DMS53 (cell line): ENCODE results near the gene SPATA2.
"Not testable (repeated sequence)": the region's sequence is repeated elsewhere in the genome, so short reads cannot be mapped to it uniquely, and the experiment has no call there.

ENCODE experiments used
- DNase-seq: peaks from one replicate; lab custom pipeline; 2025; lab: John Stamatoyannopoulos, UW

Gene SPATA2

DNA sequence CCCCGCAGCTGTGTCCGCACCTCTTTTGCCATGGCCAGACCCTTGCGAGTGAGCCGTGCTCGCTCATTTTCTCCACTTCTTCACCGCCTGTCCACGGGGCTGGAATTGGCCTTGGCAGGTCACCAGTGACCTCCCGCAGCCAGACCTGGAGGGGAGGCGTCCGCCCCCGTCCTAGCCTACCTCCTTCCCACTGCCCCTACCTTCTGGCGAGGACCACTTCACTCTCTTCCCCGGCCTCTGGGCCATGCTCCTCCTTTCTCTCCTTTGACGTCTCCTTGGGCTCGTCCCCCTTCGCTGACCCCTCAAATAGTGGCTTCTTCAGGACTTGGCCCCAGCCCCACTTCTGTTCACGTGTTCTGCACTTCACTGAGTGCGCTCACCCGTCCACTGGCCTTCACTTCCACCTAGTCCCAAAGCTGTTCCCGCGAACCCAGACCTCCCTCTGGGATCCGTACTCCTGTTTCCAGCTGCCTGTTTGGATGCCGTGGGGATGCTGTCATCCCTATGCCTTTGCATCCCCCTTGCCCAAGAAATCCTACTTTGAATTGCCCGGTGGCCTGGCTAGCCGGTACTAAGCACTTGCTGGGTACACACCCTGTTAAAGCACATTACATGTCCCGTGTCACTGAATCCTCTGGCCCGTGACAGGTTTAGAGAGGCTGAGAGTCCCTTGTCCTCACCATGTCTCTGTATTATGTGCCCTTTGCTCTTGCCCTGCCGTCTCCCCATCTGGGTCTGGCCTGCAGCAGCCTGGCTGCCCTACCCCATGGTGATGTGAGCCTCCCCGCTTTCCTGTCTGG lies 33.0 kb downstream of the SPATA2 start:
- no peak for DNase-seq

GRCh38 chr20:49880724-49881445 lies 34.4 kb downstream of the SPATA2 start:
- DNase-seq = no peak

DNA sequence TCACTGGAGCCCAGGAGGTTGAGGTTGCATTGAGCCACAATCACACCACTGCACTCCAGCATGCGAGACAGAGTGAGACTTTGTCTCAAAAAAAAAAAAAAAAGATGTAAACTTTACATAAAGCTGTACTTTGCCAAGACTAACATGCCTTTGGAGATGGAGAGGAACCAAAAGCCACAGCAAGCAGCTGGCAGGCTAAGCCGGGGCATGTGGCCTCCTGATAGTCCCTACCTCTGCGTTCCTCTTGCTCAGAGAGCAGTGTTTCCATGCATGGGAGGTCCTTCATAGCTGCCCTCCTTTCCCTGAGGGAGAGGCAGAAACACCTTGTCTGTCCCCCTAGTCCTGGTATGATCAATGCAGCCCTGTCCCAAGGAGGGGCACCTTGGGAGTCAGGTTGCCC lies 35.2 kb downstream of the SPATA2 start:
- no peak for DNase-seq

- no peak for DNase-seq
These were observed 36.4 kb downstream of the SPATA2 start for GRCh38 chr20:49878977-49879376.

DNA sequence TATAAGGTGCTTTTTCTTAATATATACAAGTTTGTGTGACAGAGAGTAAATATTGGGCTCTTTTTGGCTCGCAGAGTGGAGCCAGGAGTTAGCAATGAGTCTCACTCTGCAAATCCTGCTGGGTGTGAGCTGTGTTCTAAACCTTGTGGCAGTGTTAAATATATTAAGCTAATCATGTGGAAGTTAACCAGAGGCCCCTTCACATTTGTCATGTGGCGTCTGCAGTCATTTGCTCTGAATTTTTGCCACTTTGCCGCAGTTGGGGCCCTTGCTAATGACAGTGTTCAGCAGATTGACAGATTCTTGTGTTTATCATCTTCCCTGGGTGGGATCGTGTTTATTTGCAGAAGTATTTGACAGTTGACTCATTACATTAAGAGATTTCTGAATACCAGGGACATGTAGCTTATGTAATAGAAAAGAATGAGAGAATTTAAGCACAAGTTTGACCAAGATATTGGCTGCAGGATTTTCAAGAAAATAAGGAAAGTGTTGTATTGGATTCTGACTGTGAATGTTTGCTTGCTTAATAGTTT lies 37.9 kb downstream of the SPATA2 start:
- DNase-seq = no peak

DNA sequence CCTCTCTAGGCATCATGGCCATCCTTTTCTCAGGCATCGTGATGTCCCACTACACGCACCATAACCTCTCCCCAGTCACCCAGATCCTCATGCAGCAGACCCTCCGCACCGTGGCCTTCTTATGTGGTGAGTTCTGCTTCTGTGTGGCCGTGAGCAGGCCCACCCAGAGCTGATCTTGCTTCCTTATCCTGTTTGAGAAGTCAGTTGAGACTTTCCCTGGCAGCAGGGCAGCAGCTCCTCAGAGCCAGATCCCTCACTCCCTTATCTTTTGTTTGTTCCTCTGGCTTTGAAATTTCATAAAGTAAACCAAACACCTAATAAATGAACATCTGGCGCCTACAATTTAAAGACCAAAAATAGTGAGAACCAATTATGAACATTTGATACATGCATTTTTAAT lies 40.6 kb downstream of the SPATA2 start:
- no peak for DNase-seq

DNA sequence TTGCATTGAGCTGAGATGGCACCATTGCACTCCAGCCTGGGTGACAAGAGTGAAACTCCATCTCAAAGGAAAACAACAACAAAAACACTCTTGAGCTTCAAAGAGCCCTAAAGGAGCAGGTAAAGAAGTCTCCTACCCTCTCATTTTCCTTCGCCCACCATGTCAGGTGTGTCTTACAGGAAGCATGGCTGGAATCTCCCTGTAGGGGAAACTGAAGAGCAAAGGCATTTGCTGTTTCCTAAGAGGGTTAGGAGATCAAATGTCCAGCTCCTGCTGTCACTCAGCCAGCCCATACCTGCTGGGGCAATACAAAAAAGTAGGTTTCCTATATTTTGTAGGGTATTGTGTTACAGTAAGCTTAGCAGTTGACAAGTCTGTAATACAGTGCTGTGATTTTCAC lies 43.3 kb downstream of the SPATA2 start:
- no peak for DNase-seq

- DNase-seq = no peak
These were observed 43.9 kb downstream of the SPATA2 start for GRCh38 chr20:49871391-49871948.

DNA sequence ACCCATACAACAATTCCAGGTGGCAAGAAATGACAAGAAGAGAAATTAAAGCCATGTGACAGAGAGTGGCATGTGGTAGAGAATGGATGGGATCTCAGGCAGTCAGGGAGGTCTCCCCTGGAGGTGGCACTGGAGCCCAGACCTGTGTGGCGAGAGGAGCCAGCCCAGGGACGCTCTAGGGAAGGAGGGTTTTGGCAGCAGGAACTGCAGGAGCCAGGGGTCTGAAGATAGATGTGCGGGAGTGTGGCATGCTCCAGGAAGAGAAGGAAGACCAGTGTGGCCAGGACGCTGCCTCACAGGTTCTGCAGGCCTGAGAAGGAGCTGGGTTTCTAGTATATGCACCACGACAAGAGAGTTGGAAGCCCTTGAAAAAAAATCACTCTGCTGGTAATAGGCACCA lies 45.1 kb downstream of the SPATA2 start:
- no peak for DNase-seq

- DNase-seq = no peak
These were observed 46.4 kb downstream of the SPATA2 start for GRCh38 chr20:49868964-49869363.

DNA sequence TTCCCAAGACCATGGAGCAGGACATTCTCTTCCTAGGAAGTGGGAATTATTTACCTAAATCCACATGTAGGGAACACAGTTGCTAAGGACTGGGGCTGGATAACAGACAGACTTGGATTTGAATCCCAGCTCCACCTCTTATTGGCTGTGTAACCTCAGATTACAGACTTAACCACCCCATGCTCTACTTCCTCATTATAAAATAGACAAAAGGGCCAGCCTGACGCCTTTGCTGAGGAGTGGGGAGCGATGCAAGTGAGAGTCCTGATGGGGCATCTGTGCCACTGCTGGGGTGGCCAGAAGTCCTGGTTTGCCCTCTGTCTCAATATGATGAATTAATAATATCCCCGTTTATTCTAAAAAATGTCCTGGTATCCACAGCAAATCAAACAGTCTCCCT lies 46.8 kb downstream of the SPATA2 start:
- DNase-seq = no peak

- DNase-seq = no peak
These were observed 47.7 kb downstream of the SPATA2 start for GRCh38 chr20:49867453-49868215.

DNA sequence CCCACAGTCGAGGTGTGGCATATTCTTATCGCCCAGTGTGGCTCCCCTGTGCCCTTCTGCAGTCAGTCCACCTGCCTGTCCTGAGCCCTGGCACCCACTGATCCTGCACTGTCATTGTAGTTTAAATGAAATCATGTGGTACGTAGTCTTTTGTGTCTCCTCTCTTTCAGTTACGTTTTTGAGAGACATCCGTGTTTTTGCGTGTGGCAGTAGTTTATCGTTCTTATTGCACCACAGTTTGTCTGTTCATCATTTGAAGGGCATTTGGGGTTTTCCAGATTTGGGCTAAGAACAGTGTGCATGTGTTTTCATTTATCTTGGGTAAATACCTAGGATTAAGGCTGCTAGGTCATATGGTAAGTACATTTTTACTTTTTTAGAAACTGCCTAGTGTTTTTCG lies 49.3 kb downstream of the SPATA2 start:
- DNase-seq = no peak

GRCh38 chr20:49865559-49865958 lies 49.8 kb downstream of the SPATA2 start:
- no peak for DNase-seq

- DNase-seq = no peak
These were observed 51.7 kb downstream of the SPATA2 start for GRCh38 chr20:49863666-49864065.

DNA sequence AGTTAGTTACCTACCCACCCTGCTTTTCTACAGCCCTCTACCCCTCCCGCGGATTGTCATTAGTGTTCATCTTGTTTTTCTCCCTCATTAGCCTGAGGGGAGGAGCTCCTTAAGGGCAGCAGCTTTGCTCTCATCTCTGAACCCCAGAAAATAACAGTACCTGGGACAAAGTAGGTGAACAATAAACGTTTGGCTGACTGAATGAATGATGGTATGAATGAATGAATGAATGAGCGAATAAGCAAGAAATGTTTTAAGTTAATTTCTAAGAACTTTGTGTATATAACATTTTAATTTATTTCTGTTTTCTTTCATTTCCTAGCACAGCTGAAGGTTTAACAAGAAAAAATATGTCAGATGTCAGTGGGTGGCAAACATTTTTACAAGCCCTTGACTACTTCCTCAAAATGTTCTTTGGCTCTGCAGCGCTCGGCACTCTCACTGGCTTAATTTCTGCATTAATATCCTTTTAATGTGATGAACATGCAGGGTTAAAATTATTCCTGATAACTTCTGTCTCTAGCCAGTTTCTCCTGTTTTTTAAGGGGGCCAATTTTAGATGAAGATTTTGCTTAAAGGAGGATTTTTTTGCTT lies 52.6 kb downstream of the SPATA2 start:
- DNase-seq = no peak

- not testable (repeated sequence) for DNase-seq
These were observed 54.1 kb downstream of the SPATA2 start for GRCh38 chr20:49861232-49861631.

DNA sequence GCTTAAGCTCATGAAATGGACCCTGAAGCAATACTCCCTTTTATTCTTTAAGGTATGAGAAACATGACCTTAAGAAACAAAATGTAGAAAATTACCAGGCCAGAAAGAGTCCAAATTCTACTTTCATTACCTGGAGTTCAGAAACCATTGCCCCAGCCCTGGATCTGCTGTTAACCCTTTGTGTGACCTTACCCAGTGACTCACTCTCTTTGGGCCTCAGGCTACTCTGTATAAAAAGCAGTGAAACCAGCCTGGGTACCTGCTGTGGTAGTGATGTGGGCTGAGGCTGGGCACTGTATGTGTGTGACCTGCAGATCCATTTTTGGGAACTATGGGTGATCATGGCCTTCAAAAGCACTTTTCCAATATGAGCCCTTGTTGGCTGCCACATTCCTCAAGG lies 55.5 kb downstream of the SPATA2 start:
- DNase-seq = no peak

DNA sequence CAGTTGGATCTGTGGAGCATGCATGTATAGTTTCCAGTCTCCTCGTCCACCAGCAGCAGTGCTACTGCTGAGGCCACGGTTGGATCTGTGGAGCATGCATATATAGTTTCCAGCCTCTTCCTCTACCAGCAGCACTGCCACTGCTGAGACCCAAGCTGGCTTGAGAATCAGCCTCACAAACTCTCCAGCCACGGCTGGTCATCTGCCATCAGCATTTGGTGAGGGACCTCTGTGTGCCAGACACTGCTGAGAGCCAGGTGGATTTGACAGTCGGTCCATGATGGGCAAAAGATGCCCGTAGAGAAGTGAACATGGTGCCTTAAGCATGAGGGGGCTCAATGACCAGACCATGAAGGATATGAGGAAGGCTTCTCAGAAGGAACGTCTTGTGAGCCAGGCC lies 56.3 kb downstream of the SPATA2 start:
- DNase-seq = no peak

GRCh38 chr20:49858076-49858585 lies 57.2 kb downstream of the SPATA2 start:
- DNase-seq = no peak

DNA sequence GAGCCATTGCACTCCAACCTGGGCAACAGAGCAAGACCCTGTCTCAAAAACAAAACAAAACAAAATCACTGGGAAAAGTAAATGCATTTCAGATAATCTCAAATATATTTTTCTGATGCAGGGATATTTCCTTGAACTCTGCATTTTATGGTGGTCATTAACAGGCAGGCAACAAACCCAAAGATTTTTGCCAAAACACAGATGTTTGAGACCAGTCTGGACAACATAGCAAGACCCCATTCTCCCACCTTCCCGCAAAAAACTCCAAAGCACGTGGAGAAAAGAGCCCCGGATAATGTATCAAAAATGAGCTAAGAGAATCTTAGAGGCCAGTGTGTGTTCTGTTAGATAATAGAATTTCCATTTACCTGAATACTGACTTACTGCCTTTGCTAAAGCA lies 58.4 kb downstream of the SPATA2 start:
- no peak for DNase-seq
